ENCODE measurements around the gene UNC5A.
A peak's percentile ranks its signal among the peaks of the same experiment; 100 is the strongest.

Gene UNC5A

DNA sequence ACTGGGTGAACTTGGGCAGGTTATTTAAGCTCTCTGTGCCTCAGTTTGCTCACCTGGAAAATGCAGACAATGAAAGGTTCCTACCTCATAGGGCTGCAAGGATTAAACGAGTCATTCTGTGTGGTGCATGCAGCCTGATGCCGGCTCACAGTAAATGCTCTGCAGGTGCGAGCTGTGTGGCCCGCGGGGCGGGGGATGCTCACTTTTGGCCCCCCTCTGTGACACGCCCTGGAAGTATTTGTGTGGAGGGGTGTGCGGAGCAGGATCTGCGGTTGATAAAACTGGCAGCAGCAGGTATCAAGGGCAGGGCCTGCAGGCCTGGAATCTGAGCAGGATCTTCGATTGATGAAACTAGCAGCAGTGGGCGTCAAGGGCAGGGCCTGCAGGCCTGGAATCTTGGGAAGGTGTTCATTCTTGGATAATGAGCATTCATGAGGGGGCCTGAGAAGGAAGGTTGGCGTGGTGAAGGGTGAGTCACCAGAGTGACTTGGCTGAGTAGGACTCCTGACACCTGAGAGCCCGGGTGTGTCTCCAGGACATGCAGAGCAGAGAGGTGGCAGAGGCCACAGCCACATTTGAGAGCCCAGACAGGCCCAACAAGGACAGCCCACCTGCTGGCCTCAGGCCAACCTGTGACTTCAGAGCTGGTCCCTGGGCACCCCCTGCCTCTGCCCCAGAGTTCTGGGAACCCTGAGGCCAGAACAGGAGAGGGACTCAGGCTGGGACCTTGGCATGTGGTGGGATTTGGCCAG lies 11.9 kb downstream of the UNC5A start:
- no peak for DNase-seq

DNA sequence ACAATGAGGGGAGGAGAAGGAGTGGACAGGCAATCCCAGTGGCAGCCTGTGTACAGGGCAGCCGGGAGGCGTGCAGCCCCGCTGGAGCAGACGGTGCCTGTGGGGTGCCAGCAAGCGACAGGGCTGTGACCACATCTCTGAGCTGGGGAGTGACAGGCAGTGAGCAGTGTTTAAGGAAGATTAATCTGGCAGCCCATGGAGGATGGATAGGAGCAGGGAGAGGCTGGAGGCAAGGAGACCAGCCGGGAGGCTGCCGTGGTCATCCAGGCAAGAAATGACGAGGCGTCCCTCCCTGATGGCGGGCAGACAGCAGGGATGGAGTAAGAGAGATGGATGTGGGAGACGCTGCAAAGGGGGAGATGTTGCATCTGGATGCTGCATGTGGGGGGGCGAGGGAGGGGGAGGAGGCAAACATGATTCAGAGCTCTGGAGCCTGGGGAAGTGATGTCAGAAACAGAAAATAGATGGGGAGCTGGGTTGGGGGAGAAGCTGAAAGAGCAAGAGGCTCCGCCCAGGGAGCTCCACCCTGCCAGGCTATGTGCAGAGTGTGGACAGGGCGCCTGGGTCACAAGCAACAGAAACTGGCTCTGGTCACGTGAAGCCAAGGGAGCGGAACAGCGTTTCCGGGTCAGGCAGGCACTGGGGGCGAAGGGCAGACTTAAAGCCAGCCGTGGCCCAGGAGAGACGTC lies 12.6 kb downstream of the UNC5A start:
- no peak for DNase-seq

DNA sequence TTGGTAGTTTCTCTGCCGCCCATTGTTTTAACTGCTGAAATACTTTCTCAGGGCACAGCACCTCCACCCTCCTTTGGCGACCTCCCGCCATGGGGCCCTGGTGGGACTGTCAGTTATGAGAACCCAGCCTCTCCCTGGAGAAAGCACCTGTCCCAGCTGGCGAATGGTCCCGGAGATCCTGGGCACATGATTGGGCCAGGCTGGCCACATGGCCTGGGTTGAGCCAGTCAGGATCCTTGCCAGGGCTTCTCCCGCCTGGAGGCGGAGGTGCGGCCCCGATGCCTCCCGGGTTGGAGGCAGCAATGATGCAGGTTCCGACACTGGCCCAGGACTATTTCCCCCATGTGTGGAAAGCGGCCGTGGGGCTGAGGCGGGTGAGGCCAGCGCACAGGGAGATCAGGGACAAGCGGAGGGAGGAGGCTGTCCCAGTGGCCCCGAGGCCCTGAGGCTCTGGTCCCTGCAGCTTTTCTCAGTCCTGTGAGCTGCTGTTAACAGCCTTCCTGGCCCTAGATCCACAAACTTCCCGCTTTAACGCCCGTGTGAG lies 13.6 kb downstream of the UNC5A start:
- no peak for DNase-seq

DNA sequence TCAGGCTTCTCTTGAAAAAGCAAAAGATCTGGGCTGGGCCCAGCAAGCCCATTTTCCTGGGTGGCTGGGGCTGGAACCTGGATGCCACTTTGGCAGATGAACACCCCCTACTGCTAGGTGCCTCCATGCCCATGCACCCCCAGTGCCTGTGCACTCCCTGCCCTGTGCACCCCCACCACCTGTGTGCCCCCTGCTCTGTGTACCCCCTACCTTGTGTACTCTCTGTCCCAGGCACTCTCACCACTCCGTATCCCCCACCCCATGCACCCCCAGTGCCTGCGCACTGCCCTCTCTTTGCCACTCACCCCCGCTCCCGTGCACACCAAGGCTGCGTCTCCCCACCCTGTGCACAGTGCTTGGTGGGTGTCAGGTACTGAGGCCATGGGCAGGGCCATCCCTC lies 14.2 kb downstream of the UNC5A start:
- no peak for DNase-seq

DNA sequence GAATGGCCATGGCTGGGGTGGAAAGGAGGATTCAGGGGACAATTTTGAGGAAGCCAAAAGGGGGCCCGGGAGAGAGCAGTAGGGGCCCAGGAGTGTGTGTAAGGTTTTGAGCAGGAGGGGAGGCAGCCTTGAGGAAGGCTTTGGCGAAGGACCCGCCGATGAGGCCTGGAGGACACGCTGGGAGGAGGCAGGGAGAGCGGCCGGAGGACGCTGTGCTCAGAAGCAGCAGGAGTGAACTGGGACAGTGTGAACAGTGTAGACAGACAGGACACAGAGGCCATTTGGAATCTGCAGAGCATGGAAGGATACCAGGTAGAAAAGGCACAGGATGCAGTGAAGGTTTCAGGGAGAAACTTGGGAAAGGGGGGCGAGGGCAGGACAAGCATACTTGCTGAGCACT lies 14.9 kb downstream of the UNC5A start:
- DNase-seq = no peak

DNA sequence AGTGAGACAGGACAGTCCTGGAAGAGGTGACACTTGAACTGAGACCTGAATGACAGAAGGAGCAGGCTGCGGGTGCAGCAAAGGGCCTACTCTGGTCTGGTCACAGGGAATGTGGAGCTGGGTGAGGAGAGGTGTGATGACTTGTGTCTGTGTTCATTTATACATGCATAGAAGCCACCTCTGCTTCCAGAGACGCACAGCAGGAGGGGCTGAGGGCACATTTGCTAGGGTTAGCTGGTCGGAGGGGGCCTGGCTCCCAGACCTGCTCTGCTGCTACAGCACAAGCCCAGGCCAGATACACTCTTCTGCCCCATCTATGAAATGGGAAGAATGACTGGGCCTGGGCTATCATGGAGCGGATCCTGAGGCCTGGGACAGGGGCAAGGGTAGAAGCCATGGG lies 15.6 kb downstream of the UNC5A start:
- no peak for DNase-seq

DNA sequence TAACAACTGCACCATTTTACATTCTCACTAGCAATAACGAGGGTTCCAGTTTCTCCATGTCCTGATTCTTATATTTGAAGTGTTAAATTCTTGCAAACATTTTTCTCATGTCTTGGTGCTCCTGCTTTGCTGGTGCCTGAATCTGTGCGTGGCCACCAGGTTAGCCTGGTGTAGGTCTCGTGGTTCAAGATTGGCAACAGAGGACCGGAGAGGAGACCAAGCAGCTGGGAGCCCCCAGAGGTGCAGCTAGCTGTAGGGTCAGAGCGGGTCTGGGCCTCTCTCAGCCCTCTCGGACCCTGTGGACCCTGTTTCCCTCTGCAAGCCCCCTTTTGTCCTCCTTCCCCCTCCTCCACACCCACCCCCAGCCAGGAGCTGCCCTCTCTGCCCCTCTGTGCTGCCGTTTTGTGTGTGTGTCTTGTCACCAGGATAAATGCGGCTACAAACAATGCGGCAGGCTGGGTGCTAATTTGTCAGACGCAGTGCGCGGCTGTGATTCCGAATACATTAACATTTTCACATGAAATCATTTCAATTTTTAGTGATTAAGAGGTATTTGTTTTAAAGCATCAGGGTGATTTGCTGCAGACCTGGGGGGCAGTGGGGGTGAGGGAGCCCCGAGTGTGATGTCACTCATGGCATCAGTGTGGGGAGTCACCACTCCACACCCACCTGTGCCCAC lies 17.5 kb downstream of the UNC5A start:
- no peak for DNase-seq

DNA sequence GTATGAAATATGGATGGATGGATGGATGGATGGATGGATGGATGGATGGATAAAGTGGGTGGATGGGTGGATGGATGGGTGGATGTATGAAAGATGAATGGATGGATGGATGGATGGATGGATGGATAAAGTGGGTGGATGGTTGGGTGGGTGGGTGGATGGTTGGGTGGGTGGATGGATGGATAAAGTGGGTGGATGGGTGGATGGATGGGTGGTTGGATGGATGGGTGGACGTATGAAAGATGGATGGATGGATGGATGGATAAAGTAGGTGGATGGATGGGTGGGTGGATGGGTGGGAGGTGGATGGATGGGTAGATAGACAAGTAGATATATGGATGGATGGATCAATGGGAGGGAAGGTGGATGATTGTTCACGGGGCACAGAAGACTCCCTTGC lies 19.0 kb downstream of the UNC5A start:
- no peak for DNase-seq

DNA sequence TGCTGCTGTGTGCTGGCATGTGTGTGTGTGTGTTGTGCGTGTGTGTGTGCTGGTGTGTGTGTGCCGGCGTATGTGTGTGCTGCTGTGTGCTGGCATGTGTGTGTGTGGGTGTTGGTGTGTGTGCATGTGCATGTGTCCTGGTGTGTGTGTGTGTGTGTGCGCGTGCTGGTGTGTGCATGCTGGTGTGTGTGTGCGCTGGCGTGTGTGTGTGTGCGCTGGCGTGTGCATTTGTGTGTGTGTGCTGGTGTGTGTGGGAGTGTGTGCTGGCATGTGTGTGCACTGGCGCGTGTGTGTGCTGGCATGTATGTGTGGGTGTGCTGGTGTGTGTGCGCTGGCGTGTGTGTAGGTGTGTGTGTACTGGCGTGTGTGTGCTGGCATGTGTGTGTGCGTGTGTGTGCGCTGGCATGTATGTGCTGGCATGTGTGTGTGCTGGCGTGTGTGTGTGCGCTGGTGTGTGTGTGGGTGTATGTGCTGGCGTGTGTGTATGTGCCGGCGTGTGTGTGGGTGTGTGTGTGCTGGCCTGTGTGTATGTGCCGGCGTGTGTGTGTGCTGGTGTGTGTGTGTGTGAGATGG lies 20.1 kb downstream of the UNC5A start:
- DNase-seq = no peak

DNA sequence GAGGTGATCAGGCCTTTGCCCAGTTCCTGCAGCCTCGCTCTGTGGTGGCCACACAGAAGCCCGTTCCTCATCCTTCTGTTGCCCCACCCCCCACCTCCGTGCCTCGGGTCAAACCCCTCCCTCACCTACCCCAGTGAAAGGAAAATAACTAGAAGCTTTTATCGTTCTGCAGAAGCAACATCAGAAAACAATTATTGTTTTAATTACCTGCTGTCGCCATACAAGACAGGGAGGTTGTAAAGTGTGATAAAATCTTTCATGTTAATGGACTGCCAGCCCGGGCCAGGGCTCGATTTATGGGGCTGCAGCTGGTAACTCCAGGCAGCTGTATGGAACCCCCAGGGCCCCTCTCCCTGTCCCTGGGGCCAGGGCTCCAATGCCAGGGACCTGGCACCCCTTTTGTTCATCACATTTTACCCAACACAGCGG lies 20.6 kb downstream of the UNC5A start:
- no peak for DNase-seq

DNA sequence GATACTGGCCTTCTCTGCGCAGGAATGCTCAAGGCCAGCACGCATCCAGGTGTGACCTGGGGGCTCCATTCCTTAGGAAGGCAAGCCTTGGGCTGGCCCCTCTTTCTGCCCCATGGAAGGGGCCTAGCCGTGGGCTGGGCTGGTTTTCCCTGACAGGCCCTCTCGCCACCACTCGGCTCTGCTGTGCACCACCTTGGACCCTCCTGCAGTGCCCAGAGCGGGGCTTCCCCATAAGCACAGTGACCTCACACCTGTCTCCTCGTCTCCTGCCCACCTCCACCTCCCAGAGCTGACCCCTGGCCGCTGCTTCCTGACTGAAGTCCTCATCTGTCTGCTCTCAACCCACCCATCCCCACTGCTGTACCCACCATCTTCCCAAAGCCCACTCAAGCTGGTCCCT lies 21.1 kb downstream of the UNC5A start:
- no peak for DNase-seq

DNA sequence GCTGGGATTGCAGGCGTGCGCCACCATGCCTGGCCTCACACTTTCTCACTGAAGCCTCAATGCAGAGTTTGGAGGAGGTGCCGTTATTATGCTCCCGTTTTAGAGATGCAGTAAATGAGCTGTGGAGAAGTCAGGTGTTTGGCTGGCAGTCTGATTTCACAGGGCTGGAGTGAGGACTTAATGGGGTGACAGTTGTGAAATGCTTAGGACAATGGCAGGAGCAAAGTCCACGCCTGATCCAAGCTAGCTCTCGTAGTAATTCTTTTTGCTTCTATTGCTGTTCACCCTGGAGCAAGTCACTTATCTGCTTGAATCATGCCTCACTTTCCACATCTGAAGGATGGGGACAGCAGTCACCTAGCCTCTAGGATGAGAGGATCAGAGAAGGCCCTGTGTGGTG lies 21.8 kb downstream of the UNC5A start:
- no peak for DNase-seq

DNA sequence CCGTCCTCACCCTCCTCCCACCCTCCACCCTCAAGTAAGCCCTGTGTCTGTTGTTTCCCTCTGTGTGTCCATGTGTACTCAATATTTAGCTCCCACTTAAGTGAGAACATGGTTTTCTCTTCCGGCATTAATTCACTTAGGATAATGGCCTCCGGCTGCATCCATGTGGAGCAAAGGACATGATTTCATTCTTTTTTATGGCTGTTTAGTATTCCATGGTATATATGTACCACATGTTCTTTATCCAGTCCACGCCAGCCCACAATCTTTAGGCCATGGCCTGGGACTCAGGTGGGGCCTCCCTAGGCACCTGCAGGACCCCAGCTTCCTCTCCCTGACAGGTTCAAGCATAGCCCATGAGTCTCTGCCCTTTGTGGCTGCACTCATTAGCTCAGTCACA lies 22.9 kb downstream of the UNC5A start:
- DNase-seq = no peak

DNA sequence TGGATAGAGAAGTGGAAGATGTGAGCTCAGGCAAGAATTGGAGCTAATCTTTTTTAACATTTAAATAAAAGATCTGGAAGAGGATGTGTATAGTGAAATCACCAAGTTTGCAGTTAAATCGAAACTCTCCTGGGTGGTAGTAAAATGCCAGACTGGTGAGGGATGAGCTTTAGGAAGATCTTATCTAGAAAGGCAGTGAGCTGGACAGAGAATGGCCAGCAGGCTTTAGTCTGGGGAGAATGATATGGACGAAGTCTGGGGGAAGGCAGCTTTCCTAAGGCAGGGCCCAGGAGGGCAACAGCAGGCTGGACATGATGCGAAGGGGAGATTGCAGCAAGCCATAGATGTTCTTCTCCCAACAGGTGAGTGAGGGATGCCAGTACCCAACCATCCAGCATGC lies 25.6 kb downstream of the UNC5A start:
- DNase-seq = no peak

DNA sequence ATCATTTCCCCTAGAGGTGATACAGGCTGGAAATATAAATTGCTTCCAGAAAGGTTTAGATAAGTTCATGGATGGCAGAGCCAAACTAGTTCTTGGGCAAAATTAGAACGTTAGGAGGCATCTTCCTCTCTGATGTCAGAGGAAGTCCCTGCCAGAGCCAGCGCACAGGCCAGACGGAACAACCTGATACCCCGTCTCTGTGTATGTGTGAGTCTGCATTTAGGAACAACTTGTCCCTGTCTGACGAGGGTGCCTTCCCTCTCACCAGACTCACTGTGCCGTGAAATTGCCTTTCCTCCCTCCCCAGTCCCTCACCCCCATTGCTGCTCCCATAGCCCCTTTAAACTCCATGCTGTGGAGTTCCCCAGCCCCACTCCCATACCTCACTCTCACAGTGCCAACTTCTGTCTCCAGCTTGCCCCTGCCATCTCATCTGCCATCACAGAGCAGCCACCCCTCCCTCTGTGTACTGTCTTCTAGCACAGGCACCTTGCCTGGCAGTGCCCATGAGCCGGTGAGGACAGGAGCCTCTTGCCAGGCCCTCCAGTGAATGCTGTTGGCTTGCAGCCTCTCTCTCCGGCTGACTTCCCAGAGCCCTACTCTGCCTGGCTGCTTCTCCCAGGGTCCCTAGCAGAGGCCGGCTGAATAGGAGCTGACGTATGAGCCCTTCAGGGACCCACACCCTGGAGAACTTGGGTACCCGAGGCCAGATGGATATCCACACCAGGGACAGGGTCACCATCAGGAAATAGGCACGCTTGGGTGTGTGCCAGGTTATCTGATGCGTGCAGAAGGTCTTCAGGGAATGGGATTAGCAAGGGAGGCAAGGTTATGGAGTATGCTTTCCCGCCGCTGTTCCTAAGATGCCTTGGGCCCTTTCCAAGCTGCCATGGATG lies 26.7 kb downstream of the UNC5A start:
- no peak for DNase-seq

DNA sequence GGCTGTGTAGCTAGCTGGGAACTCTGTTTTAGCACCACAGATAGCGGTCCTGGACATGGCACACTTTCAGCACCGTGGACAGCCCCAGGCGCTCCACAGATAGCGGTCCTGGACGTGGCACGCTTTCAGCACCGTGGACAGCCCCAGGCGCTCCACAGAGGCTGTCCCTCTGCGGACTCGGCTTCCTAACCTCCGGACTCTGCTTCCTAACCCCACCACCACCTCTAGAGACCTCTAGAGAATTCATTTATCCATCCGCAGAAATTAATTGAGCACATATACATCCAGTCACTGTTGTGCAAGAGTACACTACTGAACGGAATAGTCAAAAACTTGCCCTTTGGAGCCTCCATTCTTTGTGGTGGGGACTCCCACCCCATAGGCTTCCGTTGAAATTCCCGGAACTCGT lies 27.4 kb downstream of the UNC5A start:
- peak; percentile 70 to 77 for DNase-seq

DNA sequence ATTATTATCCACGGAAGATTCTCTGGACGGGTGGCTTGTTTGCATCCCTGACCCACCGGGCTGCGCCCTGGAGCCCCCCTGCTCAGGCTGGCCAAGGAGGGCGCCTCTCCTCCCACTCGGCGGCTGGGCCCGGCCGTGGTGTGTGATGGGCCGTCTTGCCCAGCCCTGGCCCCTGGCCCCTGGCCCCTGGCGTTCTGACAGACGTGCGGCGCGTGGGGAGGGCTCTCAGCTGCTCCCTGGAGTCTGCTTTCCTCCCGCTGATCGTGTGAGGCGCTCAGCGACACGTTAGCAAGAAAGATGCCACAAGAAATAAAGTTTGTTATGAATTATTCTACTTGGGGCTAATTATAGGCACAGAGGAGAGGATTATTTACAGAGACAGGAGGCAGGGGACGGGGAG lies 33.3 kb downstream of the UNC5A start:
- DNase-seq = no peak

DNA sequence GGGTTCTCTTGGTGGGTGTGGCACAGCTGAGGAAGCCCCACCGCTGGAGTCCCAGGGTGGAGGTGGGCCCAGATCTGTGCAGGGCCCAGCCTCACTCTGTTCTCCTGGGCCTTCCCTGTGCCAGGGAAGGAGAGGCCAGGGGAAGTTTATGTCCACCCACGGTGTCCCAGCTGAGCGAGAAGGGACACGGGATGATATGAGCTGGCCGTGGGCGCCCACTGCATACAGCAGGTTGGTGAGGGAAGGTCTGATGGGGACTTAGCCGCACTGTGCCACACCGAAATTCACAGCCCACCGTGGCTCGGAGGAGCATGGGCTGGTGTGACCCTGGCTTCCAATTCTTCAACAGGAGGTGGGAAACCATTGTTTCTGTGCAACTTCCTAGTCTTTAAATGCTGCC lies 33.9 kb downstream of the UNC5A start:
- no peak for DNase-seq

DNA sequence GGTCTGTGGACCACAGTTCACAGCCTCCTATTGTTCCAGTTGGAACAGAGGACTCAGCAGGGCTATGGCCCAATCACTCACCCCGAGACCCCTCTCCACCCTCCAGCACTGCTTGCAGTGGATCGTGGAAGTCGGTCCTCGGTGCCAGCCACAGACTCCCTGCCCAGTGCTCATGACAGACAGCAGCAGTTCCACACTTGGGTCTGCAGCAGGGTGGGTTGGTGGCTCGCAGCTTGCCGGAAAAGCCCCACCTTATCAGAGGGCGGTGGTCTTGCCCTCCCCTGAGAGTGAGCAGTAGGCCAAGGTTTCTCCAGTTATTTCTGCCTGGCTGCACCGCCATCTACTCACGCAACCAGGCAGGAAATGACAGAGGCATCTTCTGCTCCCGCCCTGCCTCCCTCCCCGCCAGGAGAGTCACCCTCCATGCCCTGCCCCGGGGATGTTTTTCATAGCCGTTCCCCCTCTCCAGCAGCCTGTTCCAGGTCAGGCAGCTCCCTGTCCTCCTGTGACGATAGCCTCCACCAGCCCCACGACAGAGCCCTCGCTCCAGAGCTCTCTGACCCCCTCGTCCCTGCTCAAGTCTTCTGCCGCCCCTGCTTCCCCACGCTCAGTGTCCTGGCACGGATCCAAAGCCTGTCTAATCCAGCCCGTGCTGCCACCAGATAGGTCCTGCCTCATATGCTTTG lies 34.5 kb downstream of the UNC5A start:
- DNase-seq = no peak

DNA sequence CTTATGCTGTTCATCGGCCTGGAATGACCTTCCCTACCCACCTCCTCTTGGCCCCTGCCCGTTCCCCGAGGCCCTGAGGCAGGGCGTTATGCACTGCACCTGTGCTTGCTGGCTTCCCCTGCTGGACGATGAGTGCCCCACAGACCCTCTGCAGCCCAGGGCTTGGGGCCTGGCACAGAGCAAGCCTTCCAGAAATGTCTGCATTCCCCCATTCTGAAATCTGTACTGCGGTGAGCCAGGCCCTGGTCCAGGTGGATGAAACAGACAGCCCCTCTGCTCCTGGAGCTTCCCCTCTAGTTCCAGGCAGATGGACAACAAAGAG lies 35.0 kb downstream of the UNC5A start:
- no peak for DNase-seq

DNA sequence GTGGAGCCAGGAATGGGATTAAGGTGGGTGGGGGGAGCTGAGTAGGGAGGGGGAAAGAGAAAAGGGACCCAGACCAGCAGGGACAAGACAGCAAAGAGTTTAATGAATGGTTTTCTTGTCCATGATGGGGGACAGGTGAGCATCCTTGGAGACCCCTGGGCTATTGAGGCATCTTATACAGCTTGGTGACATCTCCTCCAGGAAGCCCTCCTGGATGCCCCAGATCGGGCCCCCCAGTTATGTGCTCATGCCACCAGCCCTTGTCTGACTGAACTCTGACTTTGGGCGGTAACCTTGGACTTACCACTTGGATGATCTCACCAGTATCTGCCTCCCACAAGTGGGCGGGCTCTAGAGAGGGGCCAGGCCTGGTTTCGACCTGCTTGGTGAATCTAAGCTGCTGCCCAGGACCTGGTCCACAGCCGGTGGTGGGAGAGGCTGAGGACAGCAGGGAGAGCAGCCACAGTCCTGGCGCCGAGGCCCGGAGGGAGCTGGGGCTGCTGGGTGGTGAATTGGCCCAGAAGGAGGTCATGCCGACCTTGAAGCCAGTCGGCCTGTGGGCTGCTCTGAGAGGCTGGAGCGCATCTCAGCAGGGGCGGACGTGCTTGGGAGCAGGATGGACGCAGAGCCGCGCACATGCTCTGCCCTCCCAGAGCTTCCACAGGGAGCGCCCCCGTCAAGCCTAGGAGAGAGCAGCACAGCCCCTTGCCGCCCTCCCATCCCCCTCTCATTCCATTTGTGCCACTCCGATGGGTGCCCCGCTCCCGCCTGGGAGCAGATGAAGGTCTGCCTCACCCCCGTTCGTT lies 36.2 kb downstream of the UNC5A start:
- DNase-seq = peak in 1 of 2 donors; percentile 3
